B cell (primary cell): ENCODE data around the gene ACIN1. TPM values are rescaled to one million over a fixed set of nuclear protein-coding genes. Genes with fewer than 3 reads are reported as not detected.

Source experiments
- ATAC-seq: fragments of 200-7000 bp; cut with Tn5 transposase; one replicate; pipeline ENCODE4 v1.10.0; 2021; ENCODE audit warnings: low read depth, mild to moderate bottlenecking, moderate number of reproducible peaks, moderate library complexity
- CTCF ChIA-PET: fragments of 350-600 bp; sonication (Branson Sonifier 250); formaldehyde crosslinking; loops from one replicate; lab custom pipeline; 2021; ENCODE audit warnings: antibody characterized with exemption, inconsistent platforms; lab: Charles Lee
- POLR2A ChIA-PET: fragments of 350-600 bp; sonication (Branson Sonifier 250); formaldehyde crosslinking; loops from one replicate; lab custom pipeline; 2021; ENCODE audit warnings: antibody characterized with exemption; lab: Charles Lee
- DNase-seq: peaks from one replicate; pipeline ENCODE4 v3.0.0; 2013
- H2AFZ ChIP-seq: 2 replicates; pipeline ENCODE4 v1.6.1; 2012; ENCODE audit warnings: mild to moderate bottlenecking, low read depth, low read length; ENCODE audit not compliant: insufficient read depth, poor library complexity, severe bottlenecking
- H3K27ac ChIP-seq, 2 donors: 1 replicate in 1 of 2; 2 replicates in 1 of 2; pipeline ENCODE4 v1.5.1; 2012 to 2013; ENCODE audit warnings: low read length in 2 of 2, mild to moderate bottlenecking in 2 of 2, moderate library complexity in 1 of 2
- H3K27me3 ChIP-seq, 4 experiments: fragments of 200-600 bp in 1 of 4; sonication (generic) in 1 of 4; replicated peaks in 1 of 4; 1 replicate in 2 of 4; 2 replicates in 2 of 4; pipeline versions ENCODE4 v1.6.1 to v1.7.0; 2013 to 2016; ENCODE audit warnings: low read length in 3 of 4, mild to moderate bottlenecking in 2 of 4, mixed read lengths in 1 of 4, moderate library complexity in 1 of 4; ENCODE audit not compliant: insufficient read depth in 4 of 4, control insufficient read depth in 3 of 4; ENCODE audit errors: control extremely low read depth in 1 of 4
- H3K36me3 ChIP-seq, 2 experiments: replicated peaks in 1 of 2; 1 replicate in 1 of 2; 2 replicates in 1 of 2; pipeline versions ENCODE4 v1.6.1 to v1.7.1; 2013; ENCODE audit warnings: low read length in 1 of 2; ENCODE audit not compliant: insufficient read depth in 2 of 2, control insufficient read depth in 1 of 2; ENCODE audit errors: control extremely low read depth in 1 of 2, extremely low read depth in 1 of 2
- H3K4me1 ChIP-seq, 2 donors: fragments of 200-600 bp in 1 of 2; sonication (generic) in 1 of 2; 1 replicate in 1 of 2; 2 replicates in 1 of 2; pipeline versions ENCODE4 v1.5.1 to v1.6.1; 2013 to 2017; ENCODE audit warnings: low read length in 2 of 2; ENCODE audit not compliant: control insufficient read depth in 2 of 2, insufficient read depth in 2 of 2
- H3K4me2 ChIP-seq: replicated peaks from 2 replicates; pipeline ENCODE3; 2012; ENCODE audit warnings: mild to moderate bottlenecking, low read depth, low read length; ENCODE audit not compliant: poor library complexity, severe bottlenecking
- H3K4me3 ChIP-seq, 5 experiments: fragments of 200-600 bp in 1 of 5; sonication (generic) in 1 of 5; 1 replicate in 3 of 5; 2 replicates in 2 of 5; pipeline versions ENCODE4 v1.5.1 to v1.7.0; 2011 to 2016; ENCODE audit warnings: low read length in 4 of 5, mild to moderate bottlenecking in 4 of 5, low read depth in 2 of 5, control low read depth in 1 of 5, moderate library complexity in 1 of 5; ENCODE audit not compliant: insufficient read depth in 1 of 5; ENCODE audit errors: control extremely low read depth in 1 of 5, extremely low read depth in 1 of 5
- H3K79me2 ChIP-seq: fragments of 200-600 bp; sonication (generic); one replicate; pipeline ENCODE4 v1.6.0; 2016; ENCODE audit warnings: low read length; ENCODE audit not compliant: control insufficient read depth, insufficient read depth
- H3K9ac ChIP-seq: fragments of 200-600 bp; sonication (generic); 2 replicates; pipeline ENCODE4 v1.6.1; 2017; ENCODE audit warnings: mild to moderate bottlenecking, low read length, moderate library complexity
- H3K9me3 ChIP-seq, 3 donors: one replicate each; pipeline versions ENCODE4 v1.6.1 to v1.7.1; 2013; ENCODE audit warnings: low read length in 2 of 3; ENCODE audit not compliant: control insufficient read depth in 2 of 3, insufficient read depth in 1 of 3; ENCODE audit errors: control extremely low read depth in 1 of 3
- H4K20me1 ChIP-seq: 2 replicates; pipeline ENCODE4 v1.6.0; 2012; ENCODE audit warnings: mild to moderate bottlenecking, low read length; ENCODE audit not compliant: insufficient read depth, control insufficient read depth, poor library complexity, severe bottlenecking
- H3K27ac Mint-ChIP-seq: one replicate; pipeline ENCODE4 v1.8.0; 2021; ENCODE audit warnings: mixed read lengths
- H3K27me3 Mint-ChIP-seq: one replicate; pipeline ENCODE4 v1.8.0; 2021; ENCODE audit warnings: mixed read lengths
- H3K4me1 Mint-ChIP-seq: one replicate; pipeline ENCODE4 v1.8.0; 2021; ENCODE audit warnings: mixed read lengths
- H3K4me3 Mint-ChIP-seq: one replicate; pipeline ENCODE4 v1.8.0; 2021; ENCODE audit warnings: mixed read lengths
- H3K9me3 Mint-ChIP-seq: one replicate; pipeline ENCODE4 v1.8.0; 2022; ENCODE audit warnings: mixed read lengths; ENCODE audit not compliant: insufficient read depth
- CTCF ChIP-seq: fragments of 200-600 bp; IDR thresholded peaks from one replicate; pipeline ENCODE4 v1.8.0; 2022; ENCODE audit warnings: antibody characterized with exemption, mild to moderate bottlenecking
- EZH2 ChIP-seq: IDR thresholded peaks from 2 replicates; pipeline ENCODE4 v1.6.1; 2012; ENCODE audit warnings: borderline replicate concordance, low read depth, mild to moderate bottlenecking, moderate library complexity, low read length; ENCODE audit not compliant: insufficient read depth, poor library complexity, severe bottlenecking
- WGBS: methylation state at CpG from one replicate; pipeline ENCODE4 v1.1.5; 2013; ENCODE audit warnings: missing lambda C conversion rate; ENCODE audit not compliant: insufficient coverage; 5-methylcytosine and 5-hydroxymethylcytosine counted together
- intact Hi-C: fragments of 100-400 bp; cut with micrococcal nuclease; formaldehyde crosslinking; loops from one replicate; pipeline ENCODE4 v1.10.0; 2022
- polyA plus RNA-seq: library from polyadenylated mRNA; depleted of rRNA; stranded (reverse); fragments of >200 nt; gene quantifications from 2 replicates; pipeline ENCODE4 v1.2.3, GENCODE V29; 2012
- total RNA-seq, 2 donors: library from RNA; stranded (reverse); fragments of 120-200 nt in 1 of 2; gene quantifications; 1 replicate in 1 of 2; 2 replicates in 1 of 2; pipeline versions ENCODE4 v1.2.3 to v1.2.4, GENCODE V29; 2013 to 2022

The ACIN1 gene
- total and polyA plus RNA-seq, 2 donors (not counting 1 experiment from before 2014, with no cell fraction given): 178 to 359 TPM

GRCh38 chr14:23117371-23118020, 22.6 kb upstream of the ACIN1 start:
- DNase-seq (no peak), ATAC-seq (no peak)
- Mint-ChIP-seq H3K4me3 (no peak overlapping the region), H3K4me1 (peaks cover 34% of the 10 kb centered on the region), H3K27me3 (peaks cover 19% of the 10 kb centered on the region), H3K27ac (no peak overlapping the region), H3K9me3 (no peaks in the 10 kb centered on the region)
- POLR2A ChIA-PET: no interaction called here
- peaks cover 32 to 35% of the 10 kb centered on the region in 2 donors for H3K4me1 ChIP-seq
- H4K20me1 ChIP-seq: no peaks in the 10 kb centered on the region
- H3K4me3 ChIP-seq: no peak overlapping the region
- no peak overlapping the region for H3K4me2 ChIP-seq
- H3K27me3 ChIP-seq: peaks cover 0 to 18% (median 2%) of the 10 kb centered on the region in 4 experiments
- CTCF ChIA-PET: no interaction called here
- H3K36me3 ChIP-seq: no peaks in the 10 kb centered on the region
- peaks cover 0 to 3% (median 0%) of the 10 kb centered on the region in 3 donors for H3K9me3 ChIP-seq
- WGBS: 98% methylated on average over 32 of the region's 32 CpGs
- TF ChIP-seq EZH2 (no peak), CTCF (no peak)
- no peak overlapping the region for H3K9ac ChIP-seq
- H2AFZ ChIP-seq: no peak overlapping the region
- H3K27ac ChIP-seq: no peak overlapping the region
- H3K79me2 ChIP-seq: no peaks in the 10 kb centered on the region
- intact Hi-C loops: no loop called here

- ChIA-PET CTCF (no interaction called here), POLR2A (no interaction called here)
- Histone ChIP-seq H3K79me2 (no peaks in the 10 kb centered on the region), H3K4me2 (no peak overlapping the region), H3K4me1 (peaks cover 21 to 23% of the 10 kb centered on the region in 2 donors), H2AFZ (no peak overlapping the region), H3K36me3 (no peaks in the 10 kb centered on the region), H4K20me1 (no peaks in the 10 kb centered on the region), H3K9me3 (peaks cover 0 to 3% (median 0%) of the 10 kb centered on the region in 3 donors), H3K9ac (no peak overlapping the region), H3K27ac (no peak overlapping the region), H3K4me3 (no peak overlapping the region), H3K27me3 (peaks cover 0 to 24% (median 10%) of the 10 kb centered on the region in 4 experiments)
- no peak overlapping the region for H3K4me3 Mint-ChIP-seq
- no peak for TF ChIP-seq CTCF
- TF ChIP-seq EZH2: no peak
- WGBS: 87% methylated on average over 3 of the region's 5 CpGs
- H3K9me3 Mint-ChIP-seq: no peaks in the 10 kb centered on the region
- DNase-seq (no peak), ATAC-seq (no peak)
- intact Hi-C loops: no loop called here
- H3K27ac Mint-ChIP-seq: no peak overlapping the region
- peaks cover 21% of the 10 kb centered on the region for H3K4me1 Mint-ChIP-seq
- H3K27me3 Mint-ChIP-seq: peaks cover 19% of the 10 kb centered on the region
These were observed 21.0 kb upstream of the ACIN1 start for GRCh38 chr14:23115918-23116317.
